ENCODE results near the gene KRT6B.

DNA sequence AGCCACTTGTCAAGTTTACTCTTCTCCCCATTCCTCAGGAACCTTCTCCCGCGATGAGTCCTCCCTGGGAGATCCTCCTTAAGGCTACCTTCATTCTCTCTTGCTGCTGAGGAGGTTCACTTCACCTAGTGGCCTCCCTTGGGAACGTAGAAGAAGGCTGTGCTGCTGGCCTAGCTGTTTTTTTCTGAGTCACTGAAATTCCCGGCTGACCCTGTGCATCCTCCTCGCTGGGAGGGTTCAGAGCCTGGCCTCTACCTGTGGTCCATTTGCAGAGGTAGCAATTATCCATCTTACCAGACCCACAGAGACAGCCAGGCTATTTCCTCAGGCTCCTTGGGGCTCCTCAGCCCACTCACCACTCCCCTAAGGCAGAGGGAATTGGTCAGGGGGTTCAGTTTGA, 50.4 kb downstream of the KRT6B start:
- TF ChIP-seq, protein P1, sequence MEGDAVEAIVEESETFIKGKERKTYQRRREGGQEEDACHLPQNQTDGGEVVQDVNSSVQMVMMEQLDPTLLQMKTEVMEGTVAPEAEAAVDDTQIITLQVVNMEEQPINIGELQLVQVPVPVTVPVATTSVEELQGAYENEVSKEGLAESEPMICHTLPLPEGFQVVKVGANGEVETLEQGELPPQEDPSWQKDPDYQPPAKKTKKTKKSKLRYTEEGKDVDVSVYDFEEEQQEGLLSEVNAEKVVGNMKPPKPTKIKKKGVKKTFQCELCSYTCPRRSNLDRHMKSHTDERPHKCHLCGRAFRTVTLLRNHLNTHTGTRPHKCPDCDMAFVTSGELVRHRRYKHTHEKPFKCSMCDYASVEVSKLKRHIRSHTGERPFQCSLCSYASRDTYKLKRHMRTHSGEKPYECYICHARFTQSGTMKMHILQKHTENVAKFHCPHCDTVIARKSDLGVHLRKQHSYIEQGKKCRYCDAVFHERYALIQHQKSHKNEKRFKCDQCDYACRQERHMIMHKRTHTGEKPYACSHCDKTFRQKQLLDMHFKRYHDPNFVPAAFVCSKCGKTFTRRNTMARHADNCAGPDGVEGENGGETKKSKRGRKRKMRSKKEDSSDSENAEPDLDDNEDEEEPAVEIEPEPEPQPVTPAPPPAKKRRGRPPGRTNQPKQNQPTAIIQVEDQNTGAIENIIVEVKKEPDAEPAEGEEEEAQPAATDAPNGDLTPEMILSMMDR (IDR thresholded peaks at IDR 0.05) = no peak
- no peak for TF ChIP-seq POLR2A (IDR thresholded peaks at IDR 0.05)
